ENCODE results near the gene PEAK1. TPM values are rescaled to one million over a fixed set of nuclear protein-coding genes. Genes with fewer than 3 reads are reported as not detected.
"Not testable (repeated sequence)": the region's sequence is repeated elsewhere in the genome, so short reads cannot be mapped to it uniquely, and the experiment has no call there.

Gene PEAK1
- total RNA-seq, 1 experiment from 2014 or later, result 18.4 TPM

DNA sequence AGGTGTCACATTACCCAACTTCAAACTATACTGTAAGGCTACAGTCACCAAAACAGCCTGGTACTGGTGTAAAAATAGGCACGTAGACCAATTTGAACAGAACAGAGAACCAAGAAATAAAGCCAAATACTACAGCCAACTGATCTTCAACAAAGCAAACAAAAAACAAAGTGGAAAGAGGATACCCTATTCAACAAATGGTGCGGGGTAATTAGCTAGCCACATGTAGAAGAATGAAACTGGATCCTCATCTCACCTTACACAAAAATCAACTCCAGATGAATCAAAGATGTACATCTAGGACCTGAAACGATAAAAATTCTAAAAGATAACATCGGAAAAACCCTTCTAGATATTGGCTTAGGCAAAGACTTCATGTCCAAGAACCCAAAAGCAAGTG is 13.1 kb downstream of the PEAK1 start:
- CTCF ChIA-PET, result no interaction called here
- H3K4me3 ChIP-seq (ENCODE audit: low read depth, low read length), result no peak overlapping the region
- no peaks in the 10 kb centered on the region for H3K9me3 ChIP-seq
- no peaks in the 10 kb centered on the region for H3K27me3 ChIP-seq (replicated peaks; ENCODE audit: control insufficient read depth, insufficient read depth, low read length)
- no TSS peak for BruUV-seq (replicated peaks)
- H3K9me3 Mint-ChIP-seq (ENCODE audit: unreplicated experiment), result no peaks in the 10 kb centered on the region
- peaks cover 2% of the 10 kb centered on the region for H3K4me1 Mint-ChIP-seq (ENCODE audit: low read depth, unreplicated experiment)
- no peaks in the 10 kb centered on the region for H3K36me3 Mint-ChIP-seq (ENCODE audit: insufficient read depth, unreplicated experiment)
- DNase-seq, result no peak
- H3K36me3 ChIP-seq (ENCODE audit: control insufficient read depth, insufficient read depth, low read length), result no peaks in the 10 kb centered on the region
- no peak overlapping the region for H3K27ac Mint-ChIP-seq (ENCODE audit: unreplicated experiment)
- peaks cover 8% of the 10 kb centered on the region for H3K4me1 ChIP-seq
- no peak for TF ChIP-seq CTCF (IDR thresholded peaks at IDR 0.05; ENCODE audit: insufficient read depth in 1 of 2, low read depth in 1 of 2, low read length in 1 of 2, severe bottlenecking in 1 of 2, unreplicated experiment in 1 of 2)
- POLR2A ChIA-PET, result no interaction called here
- intact Hi-C loops (cut with micrococcal nuclease; ENCODE audit: unreplicated experiment), result no loop called here
- H3K27me3 Mint-ChIP-seq (ENCODE audit: insufficient read depth, unreplicated experiment), result no peaks in the 10 kb centered on the region
- H3K4me3 Mint-ChIP-seq (ENCODE audit: unreplicated experiment), result no peak overlapping the region

DNA sequence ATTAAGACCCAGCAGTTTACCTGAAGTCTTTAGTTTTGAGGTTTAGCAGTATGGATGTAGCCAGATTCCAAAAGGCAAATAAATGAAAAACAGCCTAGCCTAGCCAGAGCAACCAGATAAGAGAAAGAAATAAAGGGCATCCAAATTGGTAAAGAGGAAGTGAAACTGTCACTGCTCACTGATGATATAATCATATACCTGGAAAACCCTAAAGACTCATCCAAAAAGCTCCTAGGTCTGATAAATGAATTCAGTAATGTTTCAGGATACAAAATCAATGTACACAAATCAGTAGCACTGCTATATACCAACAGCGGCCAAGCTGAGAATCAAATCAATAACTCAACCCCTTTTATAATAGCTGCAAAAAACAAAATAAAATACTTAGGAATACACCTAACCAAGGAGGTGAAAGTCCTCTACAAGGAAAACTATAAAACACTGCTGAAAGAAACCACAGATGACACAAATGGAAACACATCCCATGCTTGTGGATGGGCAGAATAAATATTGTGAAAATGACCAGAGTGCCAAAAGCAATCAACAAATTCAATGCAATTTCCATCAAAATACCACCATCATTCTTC is 13.6 kb downstream of the PEAK1 start:
- H3K27ac Mint-ChIP-seq (ENCODE audit: unreplicated experiment); H3K9me3 Mint-ChIP-seq (ENCODE audit: unreplicated experiment); H3K9me3 ChIP-seq; H3K4me3 Mint-ChIP-seq (ENCODE audit: unreplicated experiment); H3K27me3 ChIP-seq (replicated peaks; ENCODE audit: control insufficient read depth, insufficient read depth, low read length); CTCF ChIA-PET; BruUV-seq (replicated peaks); H3K4me1 Mint-ChIP-seq (ENCODE audit: low read depth, unreplicated experiment); H3K4me1 ChIP-seq; H3K4me3 ChIP-seq (ENCODE audit: low read depth, low read length); H3K36me3 ChIP-seq (ENCODE audit: control insufficient read depth, insufficient read depth, low read length); POLR2A ChIA-PET; intact Hi-C loops (cut with micrococcal nuclease; ENCODE audit: unreplicated experiment); DNase-seq; H3K27me3 Mint-ChIP-seq (ENCODE audit: insufficient read depth, unreplicated experiment); H3K36me3 Mint-ChIP-seq (ENCODE audit: insufficient read depth, unreplicated experiment): not testable (repeated sequence)

DNA sequence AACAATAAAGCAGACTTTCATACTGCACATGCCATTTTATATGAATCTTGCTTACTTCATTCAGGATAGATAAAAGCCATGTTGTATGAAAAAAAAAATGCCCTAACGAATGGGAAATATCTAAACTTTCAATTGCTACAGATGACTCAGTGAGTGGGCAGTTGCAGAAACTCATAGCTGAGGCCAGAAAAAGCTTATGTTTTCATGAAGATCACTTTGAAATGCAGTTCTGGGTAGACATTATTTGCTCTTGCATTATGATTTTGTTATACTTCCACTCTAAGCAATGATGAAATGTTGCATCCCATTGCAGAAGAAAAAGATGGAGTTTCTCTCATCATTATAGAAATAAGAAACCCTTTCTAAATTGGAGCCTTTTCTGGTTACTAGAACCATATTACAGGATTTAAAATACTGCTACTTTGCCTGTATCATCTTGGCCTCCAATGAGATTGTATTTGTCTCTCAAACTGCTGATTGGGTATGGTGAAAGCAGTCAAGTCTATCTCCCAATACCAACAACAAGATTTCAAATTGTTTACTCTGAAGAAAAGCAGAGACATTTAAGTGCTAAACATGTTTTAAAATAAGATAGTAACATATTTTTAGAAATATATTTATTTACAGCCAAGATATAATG is 17.0 kb downstream of the PEAK1 start:
- CTCF ChIA-PET, result interaction anchor here (0.6 kb wide), 1 partner anchor 140 kb away, joined by 3 read pairs; no protein-coding TSS in a partner anchor
- Mint-ChIP-seq H3K27me3 (ENCODE audit: insufficient read depth, unreplicated experiment) (no peaks in the 10 kb centered on the region), H3K27ac (ENCODE audit: unreplicated experiment) (no peak overlapping the region), H3K4me3 (ENCODE audit: unreplicated experiment) (no peak overlapping the region), H3K9me3 (ENCODE audit: unreplicated experiment) (peaks cover 27% of the 10 kb centered on the region), H3K36me3 (ENCODE audit: insufficient read depth, unreplicated experiment) (peaks cover 6% of the 10 kb centered on the region), H3K4me1 (ENCODE audit: low read depth, unreplicated experiment) (no peaks in the 10 kb centered on the region)
- no peak for DNase-seq
- no peak overlapping the region for H3K4me3 ChIP-seq (ENCODE audit: low read depth, low read length)
- no peak for TF ChIP-seq CTCF (IDR thresholded peaks at IDR 0.05; ENCODE audit: insufficient read depth in 1 of 2, low read depth in 1 of 2, low read length in 1 of 2, severe bottlenecking in 1 of 2, unreplicated experiment in 1 of 2)
- peaks cover 21% of the 10 kb centered on the region for H3K9me3 ChIP-seq
- H3K27me3 ChIP-seq (replicated peaks; ENCODE audit: control insufficient read depth, insufficient read depth, low read length), result no peaks in the 10 kb centered on the region
- BruUV-seq (replicated peaks), result no TSS peak
- POLR2A ChIA-PET, result no interaction called here
- H3K4me1 ChIP-seq, result no peaks in the 10 kb centered on the region
- H3K36me3 ChIP-seq (ENCODE audit: control insufficient read depth, insufficient read depth, low read length), result no peaks in the 10 kb centered on the region
- intact Hi-C loops (cut with micrococcal nuclease; ENCODE audit: unreplicated experiment), result no loop called here
